Activated naive CD4-positive, alpha-beta T cell treated with anti-CD3 and anti-CD28 coated beads, Interleukin-2, amount 10 ng/mL, durations not matched to agents 7 days and 5 days (primary cell): Measurements from ENCODE around the gene RCAN1.
"Not testable (repeated sequence)": the region's sequence is repeated elsewhere in the genome, so short reads cannot be mapped to it uniquely, and the experiment has no call there.

ENCODE experiments used
- CTCF ChIA-PET: fragments of 350-600 bp; sonication (Branson Sonifier 250); formaldehyde crosslinking; loops from one replicate; lab custom pipeline; 2021; ENCODE audit warnings: antibody characterized with exemption; lab: Charles Lee
- DNase-seq: peaks from one replicate; pipeline ENCODE4 v3.0.0-alpha.2; 2020
- H3K27ac Mint-ChIP-seq: one replicate; pipeline ENCODE4 v1.8.0; 2021; ENCODE audit warnings: mild to moderate bottlenecking, moderate library complexity, mixed read lengths
- H3K27me3 Mint-ChIP-seq: one replicate; pipeline ENCODE4 v1.8.0; 2021; ENCODE audit warnings: mild to moderate bottlenecking, mixed read lengths
- H3K36me3 Mint-ChIP-seq: one replicate; pipeline ENCODE4 v1.8.0; 2021; ENCODE audit warnings: mixed read lengths
- H3K4me1 Mint-ChIP-seq: one replicate; pipeline ENCODE4 v1.8.0; 2021; ENCODE audit warnings: mixed read lengths
- H3K4me3 Mint-ChIP-seq: one replicate; pipeline ENCODE4 v1.8.0; 2021; ENCODE audit warnings: mild to moderate bottlenecking, moderate library complexity, mixed read lengths
- H3K9me3 Mint-ChIP-seq: one replicate; pipeline ENCODE4 v1.8.0; 2021; ENCODE audit warnings: mixed read lengths

Gene RCAN1

GRCh38 chr21:34561806-34562205 is 53.1 kb downstream of the RCAN1 start:
- Mint-ChIP-seq H3K27me3 (no peaks in the 10 kb centered on the region), H3K9me3 (no peaks in the 10 kb centered on the region), H3K27ac (no peak overlapping the region), H3K4me1 (no peaks in the 10 kb centered on the region), H3K36me3 (no peaks in the 10 kb centered on the region), H3K4me3 (no peak overlapping the region)
- DNase-seq = no peak
- CTCF ChIA-PET = no interaction called here

GRCh38 chr21:34560609-34561008 is 54.3 kb downstream of the RCAN1 start:
- no peaks in the 10 kb centered on the region for H3K9me3 Mint-ChIP-seq
- CTCF ChIA-PET = interaction anchor here (0.6 kb wide), 1 partner anchor 52 kb away, joined by 3 read pairs; no protein-coding TSS in a partner anchor
- H3K27ac Mint-ChIP-seq = no peak overlapping the region
- DNase-seq = no peak
- no peaks in the 10 kb centered on the region for H3K36me3 Mint-ChIP-seq
- H3K27me3 Mint-ChIP-seq = no peaks in the 10 kb centered on the region
- no peak overlapping the region for H3K4me3 Mint-ChIP-seq
- no peaks in the 10 kb centered on the region for H3K4me1 Mint-ChIP-seq

DNA sequence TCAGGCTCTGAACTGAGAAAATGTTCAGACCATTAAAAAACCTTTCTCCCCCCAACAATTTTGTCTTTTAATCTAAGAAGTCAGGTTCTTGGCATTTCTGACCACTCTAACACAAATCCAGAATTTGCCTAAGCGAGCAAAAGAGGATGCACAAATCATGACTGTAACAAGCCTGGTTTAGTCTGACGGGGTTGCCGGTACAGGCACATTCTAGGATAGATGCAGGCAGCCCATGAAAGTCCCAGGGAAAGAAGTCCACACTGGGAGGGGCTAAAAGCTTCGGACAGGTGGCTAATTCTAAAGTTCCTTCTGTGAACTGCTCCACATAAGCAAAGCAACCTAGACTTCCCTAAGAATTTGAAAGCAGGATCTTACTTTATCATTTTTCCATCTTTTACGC is 54.9 kb downstream of the RCAN1 start:
- no peaks in the 10 kb centered on the region for H3K36me3 Mint-ChIP-seq
- CTCF ChIA-PET = no interaction called here
- no peak overlapping the region for H3K27ac Mint-ChIP-seq
- no peaks in the 10 kb centered on the region for H3K27me3 Mint-ChIP-seq
- H3K9me3 Mint-ChIP-seq = peaks cover under 1% of the 10 kb centered on the region
- no peak overlapping the region for H3K4me3 Mint-ChIP-seq
- DNase-seq = no peak
- no peaks in the 10 kb centered on the region for H3K4me1 Mint-ChIP-seq

GRCh38 chr21:34559089-34559631 is 55.8 kb downstream of the RCAN1 start:
- Mint-ChIP-seq H3K27ac (no peak overlapping the region), H3K36me3 (no peaks in the 10 kb centered on the region), H3K9me3 (peaks cover 6% of the 10 kb centered on the region), H3K4me1 (no peaks in the 10 kb centered on the region), H3K27me3 (no peaks in the 10 kb centered on the region), H3K4me3 (no peak overlapping the region)
- CTCF ChIA-PET = no interaction called here
- no peak for DNase-seq

DNA sequence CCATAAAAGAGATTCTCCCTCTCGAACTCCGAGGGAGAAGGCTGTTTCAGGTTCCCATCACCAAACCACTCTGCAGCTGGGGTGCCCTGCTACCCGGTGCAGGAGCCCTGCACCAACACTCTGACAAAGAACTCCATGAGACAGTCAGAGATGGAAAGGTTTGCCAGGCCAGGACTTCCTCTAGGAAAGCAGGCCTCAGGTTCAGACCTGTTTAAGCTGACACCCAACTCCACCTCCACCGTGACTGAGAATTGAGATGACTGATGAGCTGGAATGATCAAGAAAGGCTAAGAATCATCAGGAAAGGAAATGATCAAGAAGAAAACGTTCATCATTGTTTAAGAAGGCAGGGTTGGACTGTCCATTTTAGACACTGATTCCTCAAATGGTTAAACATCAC is 56.7 kb downstream of the RCAN1 start:
- H3K4me1 Mint-ChIP-seq = no peaks in the 10 kb centered on the region
- H3K4me3 Mint-ChIP-seq = no peak overlapping the region
- no peaks in the 10 kb centered on the region for H3K36me3 Mint-ChIP-seq
- peaks cover 7% of the 10 kb centered on the region for H3K9me3 Mint-ChIP-seq
- no peak overlapping the region for H3K27ac Mint-ChIP-seq
- no peak for DNase-seq
- H3K27me3 Mint-ChIP-seq = no peaks in the 10 kb centered on the region
- CTCF ChIA-PET = no interaction called here

DNA sequence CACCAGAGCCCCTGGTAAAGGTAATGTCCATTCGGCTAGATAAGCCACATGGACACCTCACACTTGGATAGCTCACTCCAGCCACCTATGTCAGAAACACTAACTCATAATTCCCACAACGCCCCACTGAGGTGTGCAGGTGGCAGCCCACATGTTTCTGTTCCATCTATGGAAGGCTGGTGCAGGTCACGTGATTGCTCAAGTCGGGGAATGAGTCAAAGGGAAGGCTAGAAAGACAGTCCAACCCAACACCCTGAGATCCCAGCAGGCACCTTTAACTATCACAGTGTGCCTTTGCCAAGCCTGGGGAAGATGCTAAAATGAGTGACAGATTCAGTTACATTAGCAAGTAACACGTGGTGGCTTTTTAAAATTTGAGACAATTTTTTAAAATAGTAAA is 57.7 kb downstream of the RCAN1 start:
- no peak overlapping the region for H3K4me3 Mint-ChIP-seq
- DNase-seq = no peak
- H3K36me3 Mint-ChIP-seq = no peaks in the 10 kb centered on the region
- no peak overlapping the region for H3K27ac Mint-ChIP-seq
- CTCF ChIA-PET = no interaction called here
- H3K4me1 Mint-ChIP-seq = no peaks in the 10 kb centered on the region
- H3K9me3 Mint-ChIP-seq = peaks cover 7% of the 10 kb centered on the region
- H3K27me3 Mint-ChIP-seq = no peaks in the 10 kb centered on the region

DNA sequence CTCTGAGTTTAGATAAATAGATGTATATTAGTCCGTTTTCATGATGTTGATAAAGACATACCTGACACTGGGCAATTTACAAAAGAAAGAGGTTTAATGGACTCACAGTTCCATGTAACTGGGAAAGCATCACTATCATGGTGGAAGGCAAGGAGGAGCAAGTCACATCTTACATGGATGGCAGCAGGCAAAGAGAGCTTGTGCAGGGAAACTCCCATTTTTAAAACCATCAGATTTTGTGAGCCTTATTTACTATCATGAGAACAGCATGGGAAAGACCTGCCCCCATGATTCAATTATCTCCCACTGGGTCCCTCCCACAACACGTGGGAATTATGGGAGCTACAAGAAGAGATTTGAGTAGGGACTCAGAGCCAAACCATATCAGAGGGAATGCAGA is 60.2 kb downstream of the RCAN1 start:
- H3K4me3 Mint-ChIP-seq, DNase-seq, H3K36me3 Mint-ChIP-seq, H3K27me3 Mint-ChIP-seq, H3K4me1 Mint-ChIP-seq, H3K9me3 Mint-ChIP-seq, H3K27ac Mint-ChIP-seq: not testable (repeated sequence)
- CTCF ChIA-PET = interaction anchor here (1.1 kb wide), 1 partner anchor 27 kb away, joined by 3 read pairs; no protein-coding TSS in a partner anchor

DNA sequence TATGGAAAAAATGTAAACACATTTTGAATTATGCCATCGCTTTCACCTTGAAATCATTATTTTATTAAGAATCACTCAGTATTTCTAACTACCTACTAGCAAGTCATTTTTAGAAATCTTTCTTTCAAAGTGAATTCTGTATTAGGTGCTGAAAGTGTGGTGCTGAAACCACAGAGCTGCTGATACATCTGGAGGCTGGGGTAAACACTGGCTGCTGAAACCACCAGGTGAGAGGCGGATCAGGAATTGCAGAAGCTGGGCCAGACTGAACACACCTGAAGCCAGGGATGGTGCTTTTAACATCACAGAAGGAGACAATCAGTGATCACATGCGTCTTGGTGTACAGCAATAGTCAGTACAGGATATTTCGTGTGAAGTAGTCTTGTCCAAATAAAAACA is 60.7 kb downstream of the RCAN1 start:
- H3K4me3 Mint-ChIP-seq = no peak overlapping the region
- DNase-seq = no peak
- H3K36me3 Mint-ChIP-seq = no peaks in the 10 kb centered on the region
- CTCF ChIA-PET = interaction anchor here (1.1 kb wide), 1 partner anchor 28 kb away, joined by 3 read pairs; no protein-coding TSS in a partner anchor
- H3K27me3 Mint-ChIP-seq = no peaks in the 10 kb centered on the region
- H3K9me3 Mint-ChIP-seq = peaks cover 7% of the 10 kb centered on the region
- no peaks in the 10 kb centered on the region for H3K4me1 Mint-ChIP-seq
- H3K27ac Mint-ChIP-seq = no peak overlapping the region

DNA sequence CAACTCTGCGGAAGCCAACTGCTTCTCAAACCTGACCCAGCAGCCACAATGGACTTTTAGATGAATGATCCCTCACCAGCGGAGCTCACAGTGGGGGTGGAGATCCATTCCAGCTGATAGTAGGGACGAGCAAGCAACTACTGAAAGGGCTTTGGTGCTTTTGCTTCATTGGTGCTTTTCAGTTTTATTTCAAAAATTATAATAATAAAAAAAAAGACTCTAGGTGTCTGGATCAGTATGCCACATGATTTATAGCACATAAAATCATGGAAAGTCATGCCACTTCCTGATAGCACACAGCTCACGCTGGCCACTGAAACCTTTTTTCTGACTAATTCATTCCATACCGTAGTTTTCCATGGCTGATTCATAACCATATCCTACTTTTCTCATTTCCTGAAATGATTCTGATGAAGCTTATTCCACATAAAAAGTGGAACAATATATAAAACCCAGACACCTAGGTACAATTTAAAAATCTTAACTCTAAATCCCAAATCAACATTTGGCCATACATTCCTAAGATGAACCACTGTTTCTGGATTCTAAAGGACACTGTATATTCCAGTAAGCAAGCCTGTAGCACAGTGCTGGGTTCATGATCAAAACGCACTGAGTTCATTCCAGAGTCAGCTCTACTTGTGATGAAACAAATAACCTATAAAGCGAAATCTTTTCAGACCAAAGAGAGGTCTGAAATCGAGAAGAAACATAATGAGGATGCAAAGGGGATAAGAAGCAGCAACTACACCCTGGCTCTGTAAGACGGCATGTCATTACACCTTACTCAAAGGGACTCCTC is 61.6 kb downstream of the RCAN1 start:
- DNase-seq = no peak
- no peaks in the 10 kb centered on the region for H3K36me3 Mint-ChIP-seq
- H3K27me3 Mint-ChIP-seq = no peaks in the 10 kb centered on the region
- CTCF ChIA-PET = no interaction called here
- no peak overlapping the region for H3K27ac Mint-ChIP-seq
- no peak overlapping the region for H3K4me3 Mint-ChIP-seq
- no peaks in the 10 kb centered on the region for H3K4me1 Mint-ChIP-seq
- peaks cover 7% of the 10 kb centered on the region for H3K9me3 Mint-ChIP-seq

GRCh38 chr21:34552360-34553098 is 62.4 kb downstream of the RCAN1 start:
- Mint-ChIP-seq H3K27me3 (no peaks in the 10 kb centered on the region), H3K36me3 (no peaks in the 10 kb centered on the region), H3K4me3 (no peak overlapping the region), H3K4me1 (no peaks in the 10 kb centered on the region), H3K27ac (no peak overlapping the region), H3K9me3 (peaks cover 7% of the 10 kb centered on the region)
- CTCF ChIA-PET = no interaction called here
- DNase-seq = no peak

- Mint-ChIP-seq H3K9me3 (peaks cover 7% of the 10 kb centered on the region), H3K36me3 (no peaks in the 10 kb centered on the region), H3K27ac (no peak overlapping the region), H3K27me3 (no peaks in the 10 kb centered on the region), H3K4me3 (no peak overlapping the region), H3K4me1 (peaks cover 5% of the 10 kb centered on the region)
- no peak for DNase-seq
- CTCF ChIA-PET = no interaction called here
Observed at GRCh38 chr21:34550182-34550799, 64.6 kb downstream of the RCAN1 start.

DNA sequence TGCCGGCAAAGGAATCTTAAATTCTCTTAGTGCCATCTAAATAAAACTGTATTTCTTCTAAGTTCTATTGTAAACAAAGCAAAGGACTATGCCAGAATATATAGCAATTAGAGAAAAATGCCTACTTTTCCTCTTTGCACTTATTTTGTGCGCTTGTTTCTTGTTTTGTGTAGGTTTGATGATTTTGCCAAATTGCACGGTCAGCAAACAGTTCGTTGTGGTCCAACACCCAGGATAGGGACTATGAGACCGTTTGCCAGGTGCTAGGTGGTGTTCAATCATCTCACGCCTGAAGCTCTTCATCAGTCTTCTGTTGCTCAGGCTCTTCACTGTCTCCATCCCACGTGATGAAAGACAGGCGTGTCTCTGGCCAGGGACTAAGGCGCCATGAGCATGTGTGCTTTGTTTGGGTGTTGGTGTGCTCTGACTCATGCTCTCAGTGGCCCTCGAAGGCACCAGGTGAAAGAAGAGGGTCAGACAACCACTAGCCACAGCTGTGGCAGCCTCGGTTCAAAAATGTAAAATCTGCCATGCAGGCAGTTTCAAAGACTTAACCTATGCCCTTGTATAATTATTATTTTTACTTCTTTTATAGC is 66.0 kb downstream of the RCAN1 start:
- Mint-ChIP-seq H3K36me3 (no peaks in the 10 kb centered on the region), H3K27me3 (no peaks in the 10 kb centered on the region), H3K9me3 (no peaks in the 10 kb centered on the region), H3K4me3 (no peak overlapping the region), H3K27ac (no peak overlapping the region), H3K4me1 (peaks cover 6% of the 10 kb centered on the region)
- DNase-seq = no peak
- CTCF ChIA-PET = no interaction called here

- H3K4me3 Mint-ChIP-seq = no peak overlapping the region
- H3K4me1 Mint-ChIP-seq = peaks cover 6% of the 10 kb centered on the region
- H3K9me3 Mint-ChIP-seq = peaks cover 2% of the 10 kb centered on the region
- H3K27ac Mint-ChIP-seq = no peak overlapping the region
- H3K27me3 Mint-ChIP-seq = no peaks in the 10 kb centered on the region
- no peaks in the 10 kb centered on the region for H3K36me3 Mint-ChIP-seq
- no peak for DNase-seq
- CTCF ChIA-PET = no interaction called here
Observed at GRCh38 chr21:34546542-34546941, 68.4 kb downstream of the RCAN1 start.
